ENCODE results near the gene ATF3.
A peak's percentile ranks its signal among the peaks of the same experiment; 100 is the strongest.

ATF3 gene

DNA sequence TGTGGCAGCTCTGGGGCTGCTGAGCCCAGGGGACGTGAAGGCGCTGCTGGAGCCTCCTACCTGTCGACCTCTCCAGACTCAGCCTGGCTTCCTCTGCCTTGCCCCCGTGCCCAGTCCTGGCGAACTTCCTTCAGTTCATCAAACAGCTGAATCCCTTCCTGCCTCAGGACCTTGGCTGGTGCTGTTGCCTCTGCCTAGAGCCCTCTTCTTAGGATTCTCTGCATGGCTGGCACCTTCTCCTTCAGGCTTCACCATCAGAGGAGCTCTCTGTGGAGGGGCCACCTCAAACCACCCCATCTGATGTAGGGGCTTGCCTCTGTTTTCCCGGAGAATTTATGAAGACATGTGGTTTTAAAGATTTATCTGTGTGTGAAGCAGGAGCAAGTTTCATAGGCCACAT is 23.4 kb upstream of the ATF3 start:
- TF ChIP-seq, protein P1, sequence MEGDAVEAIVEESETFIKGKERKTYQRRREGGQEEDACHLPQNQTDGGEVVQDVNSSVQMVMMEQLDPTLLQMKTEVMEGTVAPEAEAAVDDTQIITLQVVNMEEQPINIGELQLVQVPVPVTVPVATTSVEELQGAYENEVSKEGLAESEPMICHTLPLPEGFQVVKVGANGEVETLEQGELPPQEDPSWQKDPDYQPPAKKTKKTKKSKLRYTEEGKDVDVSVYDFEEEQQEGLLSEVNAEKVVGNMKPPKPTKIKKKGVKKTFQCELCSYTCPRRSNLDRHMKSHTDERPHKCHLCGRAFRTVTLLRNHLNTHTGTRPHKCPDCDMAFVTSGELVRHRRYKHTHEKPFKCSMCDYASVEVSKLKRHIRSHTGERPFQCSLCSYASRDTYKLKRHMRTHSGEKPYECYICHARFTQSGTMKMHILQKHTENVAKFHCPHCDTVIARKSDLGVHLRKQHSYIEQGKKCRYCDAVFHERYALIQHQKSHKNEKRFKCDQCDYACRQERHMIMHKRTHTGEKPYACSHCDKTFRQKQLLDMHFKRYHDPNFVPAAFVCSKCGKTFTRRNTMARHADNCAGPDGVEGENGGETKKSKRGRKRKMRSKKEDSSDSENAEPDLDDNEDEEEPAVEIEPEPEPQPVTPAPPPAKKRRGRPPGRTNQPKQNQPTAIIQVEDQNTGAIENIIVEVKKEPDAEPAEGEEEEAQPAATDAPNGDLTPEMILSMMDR (IDR thresholded peaks at IDR 0.05; ENCODE audit: insufficient read depth, low read depth, low read length, missing control alignments) = no peak

DNA sequence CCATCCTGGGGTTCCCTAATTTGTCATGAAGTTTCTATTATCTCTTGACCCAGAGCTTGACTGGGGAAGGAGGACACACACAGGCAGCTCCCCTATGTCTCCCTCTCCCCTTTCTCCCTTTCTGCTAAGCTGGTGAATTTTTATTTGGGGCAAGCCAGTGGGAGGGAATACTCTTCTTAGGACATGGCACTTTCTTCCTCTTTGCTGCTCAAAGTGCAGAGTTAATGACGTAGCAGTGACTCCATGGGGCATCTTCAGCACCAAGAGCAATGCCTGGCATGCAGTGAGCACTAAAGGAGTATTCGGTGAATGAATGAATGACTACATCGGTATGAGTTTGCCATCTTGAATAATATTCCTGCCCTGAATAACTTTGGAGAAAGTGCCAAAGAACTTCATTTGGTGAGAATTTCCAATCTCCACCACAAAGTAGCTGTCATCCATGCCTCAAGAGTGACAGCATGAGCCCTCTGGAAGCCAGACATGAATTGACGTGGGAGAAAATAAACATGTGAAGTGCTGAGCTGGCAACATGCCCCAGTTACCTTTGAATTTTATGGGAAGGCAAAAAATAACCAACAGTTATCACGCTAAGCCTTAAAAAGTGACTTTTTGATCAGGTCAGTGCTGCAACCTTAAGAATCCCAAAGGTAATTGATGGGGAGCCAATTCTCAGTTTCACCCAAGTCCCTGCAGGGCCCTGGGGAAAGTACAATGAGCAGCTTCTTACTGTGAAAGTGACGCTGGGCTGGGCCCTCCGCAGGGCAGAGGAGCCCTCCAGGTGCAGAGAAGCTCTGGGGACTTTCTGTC is 22.1 kb upstream of the ATF3 start:
- no peak for DNase-seq (ENCODE audit: low read depth)
- TF ChIP-seq, protein P1 (IDR thresholded peaks at IDR 0.05; ENCODE audit: insufficient read depth, low read depth, low read length, missing control alignments) = no peak

More for the DNA sequence above, 23.4 kb upstream of the ATF3 start:
- no peak for DNase-seq (ENCODE audit: low read depth)
- H3K4me3 ChIP-seq (ENCODE audit: low read length) = no peak overlapping the region

DNA sequence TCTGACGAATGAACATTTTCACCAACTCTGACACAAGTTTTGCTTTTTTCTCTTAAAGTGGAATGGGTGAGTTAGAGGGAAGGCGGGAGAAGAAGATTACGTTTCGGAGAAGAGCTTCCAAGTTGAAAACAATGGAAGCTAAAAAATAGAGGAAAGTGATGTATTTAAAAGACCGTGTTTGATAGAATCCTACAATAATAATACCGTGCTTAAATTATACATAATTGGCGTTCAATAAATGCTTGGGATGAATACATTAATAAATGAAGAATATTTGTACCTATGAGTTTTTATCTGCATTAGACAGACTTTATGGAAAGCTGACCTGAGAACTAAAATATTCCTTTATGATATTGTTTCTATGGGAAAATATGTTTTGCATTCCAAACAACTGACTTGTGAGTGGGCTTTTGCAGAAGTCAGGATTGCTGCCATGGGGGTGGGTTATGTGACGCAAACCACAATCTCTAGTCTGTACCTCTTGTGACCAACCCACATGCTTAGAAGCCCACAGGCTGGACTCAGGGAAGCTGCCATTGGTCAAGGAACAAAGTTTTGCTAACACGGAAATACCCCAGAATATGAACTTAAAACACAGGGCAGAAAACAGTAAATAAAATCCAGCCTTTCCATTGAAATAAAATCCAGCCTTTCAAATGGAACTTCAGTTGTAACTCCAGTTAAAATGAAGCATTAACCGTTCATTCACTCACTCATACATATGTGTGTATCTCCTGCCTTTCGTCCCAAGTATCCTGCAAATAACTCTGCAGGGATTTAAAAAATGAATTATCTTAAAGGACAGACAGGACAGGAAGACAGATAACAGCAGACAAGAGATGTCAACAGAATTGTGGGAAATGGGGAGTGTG is 21.3 kb upstream of the ATF3 start:
- H3K4me3 ChIP-seq (ENCODE audit: low read length) = no peak overlapping the region
- no peak for DNase-seq (ENCODE audit: low read depth)
- TF ChIP-seq, protein P1 (IDR thresholded peaks at IDR 0.05; ENCODE audit: insufficient read depth, low read depth, low read length, missing control alignments) = no peak

More for the DNA sequence above, 22.1 kb upstream of the ATF3 start:
- H3K4me3 ChIP-seq (ENCODE audit: low read length) = no peak overlapping the region

DNA sequence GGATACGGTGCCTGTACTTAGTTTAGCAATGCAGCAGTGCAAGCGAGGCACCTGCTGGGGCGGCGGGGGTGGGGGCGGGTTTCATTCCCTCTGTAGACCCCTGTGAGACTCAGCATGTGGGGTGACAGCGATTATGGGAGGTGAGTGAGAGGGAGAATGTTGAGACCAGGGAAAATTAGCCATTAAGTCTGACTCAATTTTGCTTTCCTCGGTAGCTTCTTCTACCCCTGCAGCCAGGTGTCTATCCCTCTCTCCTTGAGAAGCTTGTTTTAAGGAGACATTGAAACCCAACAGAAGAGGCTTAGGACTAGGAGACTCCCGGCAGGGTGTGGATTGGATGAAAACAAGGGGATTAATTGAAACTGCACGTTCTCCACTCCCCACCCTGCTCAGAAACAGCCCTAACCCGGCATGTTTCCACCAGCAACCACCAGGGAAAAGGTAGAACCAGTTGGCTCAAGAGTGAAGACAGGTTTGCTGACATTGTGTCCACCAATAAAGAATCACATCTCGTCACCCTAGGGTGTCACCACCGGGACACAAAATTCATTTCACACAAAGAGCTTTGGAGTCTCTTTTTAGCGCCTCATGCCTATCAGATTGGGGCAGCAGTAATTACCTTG is 20.6 kb upstream of the ATF3 start:
- no peak overlapping the region for H3K4me3 ChIP-seq (ENCODE audit: low read length)
- TF ChIP-seq, protein P1 (IDR thresholded peaks at IDR 0.05; ENCODE audit: insufficient read depth, low read depth, low read length, missing control alignments) = peak; percentile 5
- DNase-seq (ENCODE audit: low read depth) = no peak

DNA sequence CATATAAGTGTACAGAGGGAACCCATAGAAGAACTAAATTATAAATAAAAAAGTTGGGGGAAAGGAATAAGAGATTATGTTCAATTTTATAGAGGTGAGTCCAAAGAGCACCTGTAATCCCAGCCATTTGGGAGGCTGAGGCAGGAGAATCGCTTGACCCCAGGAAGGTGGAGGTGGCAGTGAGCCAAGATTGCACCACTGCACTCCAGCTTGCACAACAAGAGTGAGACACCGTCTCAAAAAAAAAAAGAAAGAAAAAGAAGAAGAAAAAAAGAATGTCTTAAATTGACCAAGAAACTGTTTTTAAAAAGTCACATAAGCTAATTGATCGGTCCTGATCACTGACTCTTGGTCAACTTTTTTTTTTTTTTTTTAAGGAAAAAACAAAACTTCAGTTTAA is 19.1 kb upstream of the ATF3 start:
- no peak overlapping the region for H3K4me3 ChIP-seq (ENCODE audit: low read length)
- no peak for DNase-seq (ENCODE audit: low read depth)
- TF ChIP-seq, protein P1 (IDR thresholded peaks at IDR 0.05; ENCODE audit: insufficient read depth, low read depth, low read length, missing control alignments) = no peak

DNA sequence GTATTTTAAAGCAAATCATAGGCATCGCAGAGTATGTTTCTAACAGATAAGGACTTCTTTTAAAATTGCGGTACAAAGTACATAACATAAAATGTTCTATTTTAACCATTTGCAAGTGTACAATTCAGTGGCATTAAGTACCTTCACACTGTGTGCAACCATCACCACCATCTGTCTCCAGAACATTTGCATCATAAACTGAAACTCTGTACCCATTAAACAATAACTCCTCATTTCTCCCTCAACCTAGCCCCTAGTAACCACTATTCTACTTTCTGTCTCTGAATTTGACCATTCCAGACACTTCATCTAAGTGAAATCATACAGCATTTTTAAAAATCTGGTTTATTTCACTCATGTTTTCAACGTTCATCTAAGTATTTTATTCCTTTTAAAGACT is 16.6 kb upstream of the ATF3 start:
- TF ChIP-seq, protein P1 (IDR thresholded peaks at IDR 0.05; ENCODE audit: insufficient read depth, low read depth, low read length, missing control alignments) = no peak
- DNase-seq (ENCODE audit: low read depth) = no peak
- H3K4me3 ChIP-seq (ENCODE audit: low read length) = no peak overlapping the region

Measured in epithelial cell of esophagus (primary cell).